ENCODE data around the gene NDUFB11. TPM values are rescaled to one million over a fixed set of nuclear protein-coding genes. Genes with fewer than 3 reads are reported as not detected.

The NDUFB11 gene
- total RNA-seq, 1 experiment from 2014 or later, result 110 TPM

- no peak for TF ChIP-seq ZNF138 (CRISPR knock-in tag; conservative IDR thresholded peaks at IDR 0.05)
- no peak for TF ChIP-seq NR2C2 (CRISPR knock-in tag; IDR thresholded peaks at IDR 0.05)
- TF ChIP-seq FOXP4 (CRISPR knock-in tag; IDR thresholded peaks at IDR 0.05), result no peak
- no peak for DNase-seq (ENCODE audit: low spot score)
- ChIA-PET CTCF (no interaction called here), POLR2A (no interaction called here)
- Mint-ChIP-seq H3K27ac (no peak overlapping the region), H3K4me1 (no peaks in the 10 kb centered on the region), H3K36me3 (peaks cover 28% of the 10 kb centered on the region), H3K9me3 (no peaks in the 10 kb centered on the region), H3K27me3 (ENCODE audit: low read depth) (no peaks in the 10 kb centered on the region), H3K4me3 (no peak overlapping the region)
- ATAC-seq, result no peak
Measured at GRCh38 chrX:47179221-47179927, 34.9 kb upstream of the NDUFB11 start.

- POLR2A ChIA-PET, result no interaction called here
- H3K27me3 Mint-ChIP-seq (ENCODE audit: low read depth), result no peaks in the 10 kb centered on the region
- DNase-seq (ENCODE audit: low spot score) (no peak), ATAC-seq (no peak)
- H3K4me1 Mint-ChIP-seq, result no peaks in the 10 kb centered on the region
- H3K27ac Mint-ChIP-seq, result no peak overlapping the region
- peaks cover 28% of the 10 kb centered on the region for H3K36me3 Mint-ChIP-seq
- H3K4me3 Mint-ChIP-seq, result no peak overlapping the region
- CTCF ChIA-PET, result no interaction called here
- TF ChIP-seq ARID4B (CRISPR knock-in tag; IDR thresholded peaks at IDR 0.05; ENCODE audit: borderline replicate concordance) (no peak), USF1 (CRISPR knock-in tag; IDR thresholded peaks at IDR 0.05) (no peak), ELF4 (CRISPR knock-in tag; IDR thresholded peaks at IDR 0.05; ENCODE audit: low read depth) (no peak), ZNF263 (CRISPR knock-in tag; IDR thresholded peaks at IDR 0.05; ENCODE audit: low read depth) (no peak)
- H3K9me3 Mint-ChIP-seq, result no peaks in the 10 kb centered on the region
Measured at GRCh38 chrX:47178337-47178736, 33.8 kb upstream of the NDUFB11 start.

- Mint-ChIP-seq H3K36me3 (peaks cover 22% of the 10 kb centered on the region), H3K4me1 (no peaks in the 10 kb centered on the region), H3K9me3 (no peaks in the 10 kb centered on the region), H3K4me3 (no peak overlapping the region), H3K27me3 (ENCODE audit: low read depth) (no peaks in the 10 kb centered on the region), H3K27ac (no peak overlapping the region)
- ChIA-PET CTCF (no interaction called here), POLR2A (no interaction called here)
- ATAC-seq (no peak), DNase-seq (ENCODE audit: low spot score) (no peak)
- TF ChIP-seq E2F5 (CRISPR knock-in tag; IDR thresholded peaks at IDR 0.05), result no peak
- TF ChIP-seq PRDM15 (CRISPR knock-in tag; IDR thresholded peaks at IDR 0.05), result no peak
- TF ChIP-seq TEAD1 (CRISPR knock-in tag; IDR thresholded peaks at IDR 0.05), result no peak
- TF ChIP-seq USF2 (CRISPR knock-in tag; IDR thresholded peaks at IDR 0.05), result no peak
- no peak for TF ChIP-seq ZNF232 (CRISPR knock-in tag; IDR thresholded peaks at IDR 0.05)
- TF ChIP-seq MLX (CRISPR knock-in tag; IDR thresholded peaks at IDR 0.05), result no peak
- no peak for TF ChIP-seq E2F1 (CRISPR knock-in tag; IDR thresholded peaks at IDR 0.05)
Measured at GRCh38 chrX:47177079-47177478, 32.6 kb upstream of the NDUFB11 start.
